HG03520 (cell line): ENCODE measurements around the gene STXBP6.
"Not testable (repeated sequence)": the region's sequence is repeated elsewhere in the genome, so short reads cannot be mapped to it uniquely, and the experiment has no call there.

ENCODE experiments used
- ATAC-seq: cut with Tn5 transposase; IDR thresholded peaks from one replicate; pipeline ENCODE4 v1.9.1; 2021; ENCODE audit warnings: mild to moderate bottlenecking, moderate library complexity; ENCODE audit not compliant: unreplicated experiment

The STXBP6 gene

DNA sequence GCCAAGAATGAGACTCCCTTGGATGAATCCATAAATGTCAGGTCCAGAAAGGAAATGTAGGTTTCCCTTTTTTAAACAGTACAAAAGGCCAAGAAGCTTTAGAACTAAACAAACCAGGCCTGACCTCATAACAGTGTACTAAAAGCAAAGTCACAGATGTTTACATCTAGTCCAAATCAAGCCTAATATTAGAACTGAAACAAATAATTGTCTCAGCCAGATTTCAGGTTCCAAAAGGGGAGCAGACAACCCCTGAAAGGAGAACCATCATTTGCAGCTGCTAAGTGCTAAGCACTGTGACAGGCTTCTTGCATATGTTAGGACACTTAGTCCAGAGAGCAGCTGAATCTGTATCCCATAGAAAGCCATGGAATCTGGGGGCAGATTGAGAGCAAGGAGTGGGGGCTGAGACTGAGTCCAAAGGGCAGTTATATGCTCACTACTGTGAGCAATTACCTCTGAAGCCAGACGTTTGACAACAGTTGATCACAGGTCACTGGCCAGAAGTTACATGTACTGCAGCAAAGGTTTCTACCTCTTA is 90.1 kb downstream of the STXBP6 start:
- peak; percentile 63 for ATAC-seq

DNA sequence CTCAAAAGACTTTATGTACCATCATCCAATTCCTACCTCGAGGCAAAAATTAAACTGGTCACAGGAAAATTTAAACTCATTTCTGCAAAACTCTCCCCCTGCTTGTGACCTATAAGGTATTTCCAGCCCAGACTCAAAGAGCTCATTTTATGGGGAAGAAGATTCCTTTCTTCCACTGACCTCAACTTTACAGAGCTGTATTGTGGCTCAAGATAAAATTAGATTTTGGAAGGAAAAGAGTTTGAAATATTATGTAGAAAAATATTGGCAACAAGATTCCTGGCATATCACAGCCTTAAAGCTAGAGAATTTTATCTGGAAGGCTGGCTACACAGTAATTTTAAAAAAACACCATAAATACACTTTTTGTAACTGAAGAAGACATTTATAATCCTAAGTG is 91.7 kb downstream of the STXBP6 start:
- ATAC-seq = no peak

DNA sequence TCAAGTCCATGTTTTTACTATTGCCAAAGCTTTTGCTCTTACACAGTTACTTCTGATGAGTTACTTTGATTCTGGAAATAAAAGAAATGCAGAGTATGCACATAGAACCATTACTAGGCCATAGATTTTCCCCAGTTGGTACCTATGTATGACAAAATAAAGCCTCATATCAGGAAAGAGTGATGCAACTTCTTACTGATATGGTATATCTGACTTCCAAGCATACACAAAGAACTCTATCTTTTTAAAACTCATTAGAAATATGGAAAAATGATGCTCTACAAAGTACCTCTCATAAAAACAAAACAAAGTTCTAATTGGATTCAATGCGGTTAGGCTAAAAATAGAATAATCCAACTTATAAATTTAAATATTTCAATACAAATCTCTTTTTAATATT is 92.1 kb downstream of the STXBP6 start:
- no peak for ATAC-seq

DNA sequence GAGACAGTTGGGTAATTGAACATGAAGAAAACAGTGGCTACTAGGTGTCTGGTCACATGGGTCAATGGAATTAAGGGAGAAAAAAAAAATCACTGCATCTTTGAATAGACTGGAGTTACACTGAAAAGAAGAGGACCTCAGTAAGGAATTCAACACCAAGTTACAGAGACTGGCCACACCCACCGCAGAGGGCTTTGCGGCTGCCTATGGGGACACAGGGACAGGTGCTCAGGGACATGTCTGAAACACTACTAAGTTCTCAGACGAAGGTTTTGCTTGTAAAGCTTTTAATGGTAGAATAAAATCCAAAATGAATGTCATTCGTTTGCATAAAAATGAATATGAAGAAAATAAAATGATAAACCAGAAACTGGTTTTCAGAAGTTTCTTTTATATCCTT is 93.8 kb downstream of the STXBP6 start:
- no peak for ATAC-seq

DNA sequence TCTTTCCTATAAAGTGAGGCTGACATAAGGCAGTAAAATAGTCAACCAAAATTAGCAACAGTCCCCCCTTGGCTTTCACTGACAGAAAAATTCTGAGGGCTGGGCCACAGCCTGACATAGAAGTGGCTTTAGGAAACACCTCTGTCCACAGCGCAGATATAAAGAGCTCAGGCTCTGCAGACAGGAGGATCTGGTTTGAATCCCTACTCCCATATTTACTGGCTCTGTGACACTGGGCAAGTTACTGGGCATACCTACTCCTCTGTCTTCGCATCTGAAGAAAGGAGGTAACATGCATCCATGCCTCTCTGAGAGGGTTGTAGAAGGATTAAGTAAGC is 95.3 kb downstream of the STXBP6 start:
- ATAC-seq = no peak

DNA sequence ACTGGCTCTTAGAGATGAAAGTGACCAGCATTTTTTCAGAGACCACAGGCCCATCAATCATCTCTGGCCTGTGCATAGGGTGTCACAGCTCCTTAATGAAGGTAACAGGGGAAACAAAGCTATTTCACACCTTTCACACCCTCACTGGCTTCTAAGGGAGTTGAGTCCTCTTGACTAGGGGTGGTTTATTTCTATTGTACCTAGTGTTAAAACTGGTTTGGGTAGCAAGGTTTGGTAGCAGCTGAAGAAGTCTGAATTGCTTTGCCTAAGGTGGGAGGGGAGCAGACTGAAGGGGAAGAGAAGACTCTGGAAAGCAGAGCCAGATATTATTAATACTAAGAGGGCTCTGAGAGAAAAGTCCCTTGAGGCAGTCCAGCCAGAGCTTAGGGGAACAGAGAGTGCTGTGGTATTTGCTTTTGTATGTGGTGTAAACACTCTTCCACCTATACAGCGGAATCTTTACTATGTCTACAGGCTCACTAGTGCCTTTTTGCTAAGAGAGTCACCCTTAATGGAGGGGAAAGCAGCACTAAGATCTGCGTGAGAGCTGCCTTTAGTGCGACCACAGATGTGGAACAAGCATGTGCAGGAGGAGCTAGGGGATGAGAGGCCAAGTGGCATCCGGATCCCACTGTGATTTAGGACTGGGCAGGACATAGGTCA is 95.8 kb downstream of the STXBP6 start:
- ATAC-seq = peak; percentile 76

DNA sequence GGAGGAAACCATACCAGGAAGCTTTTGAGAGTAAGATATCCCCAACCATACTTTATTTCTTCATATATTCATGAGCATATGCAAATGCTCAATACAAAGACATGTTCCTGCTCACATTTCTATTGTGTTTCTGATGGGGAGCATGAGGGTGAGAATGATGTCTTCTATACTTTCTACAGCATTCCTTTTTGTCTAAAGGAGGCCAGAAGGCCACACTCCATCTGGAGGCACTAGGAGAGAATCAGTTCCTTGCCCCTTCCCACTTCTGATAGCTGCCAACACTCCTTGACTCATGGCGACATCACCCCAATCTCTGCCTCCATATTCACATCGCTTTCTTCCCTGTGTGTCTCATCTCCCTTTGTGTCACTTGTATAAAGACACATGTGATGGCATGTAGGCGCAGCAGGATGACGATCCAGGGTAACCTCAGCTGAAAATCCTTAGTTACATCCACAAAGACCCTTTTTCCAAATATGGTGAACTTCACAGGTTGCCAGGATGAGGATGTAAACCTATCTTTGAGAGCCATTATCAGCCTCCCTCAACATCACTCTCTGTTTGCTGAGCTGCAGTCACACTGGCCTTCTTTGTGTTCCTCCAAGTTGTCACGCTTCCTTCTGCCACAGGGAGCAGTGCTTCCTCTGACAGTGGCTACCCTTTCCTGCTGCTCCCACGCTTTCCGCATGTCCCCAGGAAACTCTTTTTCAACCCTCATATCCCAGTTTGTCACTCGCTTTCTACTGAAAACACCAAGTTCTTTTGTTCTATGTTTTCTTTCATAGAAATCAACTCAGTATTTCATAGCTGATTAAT is 96.9 kb downstream of the STXBP6 start:
- no peak for ATAC-seq

DNA sequence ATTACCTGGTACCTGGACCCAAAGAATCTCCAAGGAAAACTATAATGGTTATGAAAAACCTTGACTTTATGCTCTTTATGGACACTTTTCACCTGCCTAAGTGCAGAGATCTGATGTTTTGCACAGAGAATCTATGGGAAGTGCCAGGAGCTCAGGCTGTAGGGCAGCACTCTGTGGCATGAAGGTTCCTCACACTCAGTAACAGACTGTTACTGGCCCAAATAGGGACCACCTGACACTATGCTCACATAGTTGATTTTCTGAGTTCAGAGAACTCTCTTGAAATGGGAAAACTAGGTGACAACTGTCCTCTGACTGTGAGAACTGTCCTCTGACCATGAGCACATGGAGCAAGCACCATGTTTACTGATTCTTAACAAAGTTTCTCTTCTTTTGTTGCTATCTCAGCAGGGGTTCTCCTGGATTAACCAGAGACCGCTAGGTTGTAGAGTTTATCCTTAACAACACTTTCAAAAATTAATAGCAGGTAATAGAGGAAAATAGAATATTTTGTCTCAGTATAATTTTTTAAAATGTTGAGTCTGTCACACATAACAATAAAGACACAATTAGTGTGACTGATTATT is 101.6 kb downstream of the STXBP6 start:
- ATAC-seq = no peak

DNA sequence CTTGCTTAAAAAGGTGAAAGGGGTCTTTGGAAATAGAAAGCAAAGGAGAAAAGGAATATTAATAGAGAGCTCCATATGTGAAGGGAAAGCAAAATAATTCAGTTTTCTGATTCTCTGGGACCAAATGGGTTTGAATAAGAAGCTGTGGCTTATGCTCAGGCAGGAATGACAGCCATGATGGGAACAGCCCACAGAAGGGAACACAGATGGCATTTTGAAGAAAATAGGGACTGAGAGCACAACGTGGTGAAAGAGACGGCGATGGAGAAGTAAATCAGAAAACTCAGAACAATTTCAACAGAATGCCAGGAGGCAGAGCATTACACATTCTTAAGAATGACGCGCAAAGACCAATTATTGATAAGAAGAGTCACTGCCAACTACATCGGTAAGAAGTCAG is 102.8 kb downstream of the STXBP6 start:
- ATAC-seq = no peak

DNA sequence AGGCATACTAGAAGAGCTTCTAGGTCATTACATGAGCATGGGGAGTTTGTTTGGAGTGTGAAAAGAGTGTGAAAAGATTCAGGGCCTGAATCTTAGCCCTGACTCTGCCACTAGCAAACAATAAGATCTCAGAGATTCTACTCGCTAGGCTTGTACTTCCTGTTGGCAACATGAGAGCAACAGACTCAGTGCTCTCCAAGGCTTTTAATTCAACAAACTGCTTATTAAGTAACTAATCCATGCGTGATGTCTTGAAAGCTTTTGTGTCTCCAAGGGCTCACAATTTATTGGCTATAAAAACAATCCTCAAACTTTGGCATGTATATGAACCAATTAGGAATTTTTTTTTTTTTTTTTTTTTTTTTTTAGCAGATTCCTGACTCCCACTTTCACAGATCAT is 105.1 kb downstream of the STXBP6 start:
- no peak for ATAC-seq

DNA sequence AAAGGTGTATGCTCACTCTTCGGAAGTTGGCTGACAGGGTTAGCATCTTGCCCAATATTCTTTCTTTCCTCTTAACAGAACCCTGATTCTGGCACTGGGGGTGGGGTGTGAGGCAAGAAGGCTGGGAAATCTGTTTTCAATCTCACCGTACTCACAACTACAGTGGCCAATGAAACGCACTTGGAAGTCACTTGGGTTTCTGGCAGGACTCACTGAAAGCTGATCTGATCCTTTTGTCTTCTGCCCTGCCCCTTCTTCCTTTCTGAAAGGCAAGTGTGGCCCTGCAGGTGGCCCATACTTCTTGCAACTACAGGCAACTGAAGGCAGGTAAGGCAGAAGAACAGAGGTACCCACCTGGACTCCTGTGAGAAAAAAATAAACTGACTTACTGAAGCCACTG is 106.9 kb downstream of the STXBP6 start:
- no peak for ATAC-seq

DNA sequence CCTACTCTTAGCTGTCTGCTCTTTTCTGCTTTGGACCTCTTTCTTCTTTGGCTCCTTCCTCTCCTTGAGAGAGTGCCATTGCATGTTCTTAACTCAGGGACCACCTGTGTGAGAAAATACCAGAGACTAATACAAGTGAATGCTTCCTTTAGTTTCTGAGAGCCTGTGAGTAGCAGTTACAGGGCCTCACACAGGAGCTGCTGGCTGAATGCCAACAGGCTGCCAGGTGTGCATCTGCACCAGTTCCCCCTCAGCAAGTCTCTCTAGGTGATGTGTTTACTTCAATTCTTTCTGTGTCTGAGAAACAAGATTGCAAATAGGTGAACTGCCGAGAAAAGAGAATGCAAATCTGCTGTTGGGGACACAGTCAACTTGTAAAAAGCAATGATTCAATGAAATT is 108.2 kb downstream of the STXBP6 start:
- no peak for ATAC-seq

DNA sequence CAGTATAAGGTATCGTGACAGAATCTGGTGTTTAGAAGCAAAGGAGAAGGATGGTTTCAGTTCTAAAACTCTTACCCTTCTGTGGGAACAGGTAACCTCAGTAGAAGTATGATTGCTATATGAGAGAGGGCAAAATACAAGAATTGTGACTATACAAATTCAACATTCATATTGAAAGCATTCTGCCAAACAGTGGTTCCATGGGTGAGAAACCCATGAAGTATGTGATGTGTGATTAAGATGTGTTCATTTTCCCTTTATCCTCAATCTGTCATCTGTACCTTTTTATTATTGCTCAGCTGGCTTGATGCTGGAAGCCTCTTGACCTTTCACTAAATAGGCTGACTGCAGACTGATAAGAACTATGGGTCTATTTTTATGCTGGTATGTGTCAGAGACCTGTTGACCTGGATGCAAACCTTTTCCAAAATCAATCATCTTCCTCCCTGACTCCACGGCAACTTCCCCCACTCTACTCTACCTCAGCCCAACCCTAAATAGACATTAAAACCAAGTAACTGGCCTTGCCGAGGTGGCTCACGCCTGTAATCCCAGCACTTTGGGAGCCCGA is 109.6 kb downstream of the STXBP6 start:
- no peak for ATAC-seq

DNA sequence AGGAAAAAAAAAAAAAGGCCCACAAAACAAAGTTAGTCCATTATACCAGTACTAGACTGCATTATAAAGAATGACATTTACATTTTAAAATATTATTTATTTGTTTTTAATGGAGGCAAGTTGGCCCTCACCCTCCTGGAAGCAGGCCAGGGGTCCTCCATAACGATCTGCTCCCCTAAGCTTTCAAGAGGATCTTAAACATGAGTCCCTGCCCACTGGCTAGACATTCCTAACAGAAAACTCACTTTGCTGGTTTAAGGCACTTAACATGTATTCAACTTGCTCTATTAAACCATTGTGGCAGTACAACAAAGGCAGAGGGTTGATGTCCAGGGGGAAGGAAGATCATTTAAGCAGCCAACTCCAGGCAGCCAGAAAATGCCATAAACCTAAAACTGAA is 111.4 kb downstream of the STXBP6 start:
- no peak for ATAC-seq

DNA sequence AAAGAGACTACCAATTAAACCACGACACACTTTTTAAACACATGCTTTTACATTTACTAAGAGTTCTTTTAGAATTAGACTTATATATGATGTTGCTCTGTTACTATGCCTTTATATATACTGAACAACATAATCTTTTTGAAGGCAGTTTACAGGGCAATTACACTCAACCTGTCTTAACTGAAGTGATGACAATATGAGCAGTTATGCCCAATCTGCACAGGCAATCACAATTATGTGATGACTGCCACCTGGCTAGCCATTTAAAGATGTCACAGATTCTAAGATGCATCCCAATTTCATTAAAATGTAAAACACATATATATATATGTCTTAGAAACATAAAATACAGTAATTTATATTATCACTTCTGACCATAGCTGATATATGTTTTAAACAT is 112.6 kb downstream of the STXBP6 start:
- no peak for ATAC-seq

DNA sequence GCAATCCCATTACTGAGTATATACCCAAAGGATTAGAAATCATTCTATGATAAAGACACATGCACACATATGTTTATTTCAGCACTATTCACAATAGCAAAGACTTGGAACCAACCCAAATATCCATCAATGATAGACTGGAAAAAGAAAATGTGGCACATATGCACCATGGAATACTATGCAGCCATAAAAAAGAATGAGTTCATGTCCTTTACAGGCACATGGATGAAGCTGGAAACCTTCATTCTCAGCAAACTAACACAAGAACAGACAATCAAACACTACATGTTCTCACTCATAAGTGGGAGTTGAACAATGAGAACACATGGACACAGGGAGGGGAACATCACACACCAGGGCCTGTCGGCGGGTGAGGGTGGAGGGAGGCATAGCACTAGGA is 113.2 kb downstream of the STXBP6 start:
- not testable (repeated sequence) for ATAC-seq

DNA sequence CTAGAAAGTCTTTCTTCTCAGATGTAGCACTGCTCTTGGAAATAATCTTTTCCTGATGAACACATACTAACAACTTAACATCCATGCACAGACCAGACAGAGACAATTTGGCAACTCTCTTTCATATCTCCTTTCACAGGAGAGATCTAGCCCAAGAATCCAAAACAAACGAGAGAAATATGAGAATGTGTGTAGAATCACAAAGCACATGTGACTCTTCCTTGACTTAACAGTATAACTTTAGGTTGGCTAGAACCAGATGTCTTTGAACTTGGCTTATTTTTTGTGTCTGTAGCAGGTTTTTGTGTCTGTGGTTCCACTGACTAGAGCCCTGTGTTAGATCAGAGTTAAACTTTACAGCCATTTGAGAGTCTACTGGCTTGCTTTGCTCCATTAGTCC is 114.2 kb downstream of the STXBP6 start:
- no peak for ATAC-seq

DNA sequence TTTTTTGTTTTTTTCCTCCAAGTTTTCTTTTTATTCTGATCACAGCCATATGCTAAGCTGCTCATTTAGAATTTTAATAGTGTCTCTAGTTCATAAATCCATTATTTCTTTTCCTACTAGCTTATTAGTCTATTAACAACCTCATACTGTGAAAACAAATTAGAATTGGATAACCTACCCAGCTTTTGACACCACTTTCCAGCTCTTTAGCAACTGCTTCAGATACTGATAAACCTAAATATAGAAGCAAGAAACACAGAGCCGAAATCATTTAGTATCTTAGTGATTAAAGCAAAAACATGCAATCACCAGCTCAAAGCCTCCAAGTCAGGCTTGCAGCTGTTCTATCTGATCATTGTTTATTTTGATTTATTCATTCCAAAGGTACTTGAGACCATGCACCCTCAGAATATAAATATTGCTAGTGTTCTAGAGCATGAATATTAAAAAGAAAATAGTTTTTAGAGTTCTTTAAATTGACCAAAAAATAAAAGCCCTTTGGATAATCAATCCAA is 121.5 kb downstream of the STXBP6 start:
- no peak for ATAC-seq

DNA sequence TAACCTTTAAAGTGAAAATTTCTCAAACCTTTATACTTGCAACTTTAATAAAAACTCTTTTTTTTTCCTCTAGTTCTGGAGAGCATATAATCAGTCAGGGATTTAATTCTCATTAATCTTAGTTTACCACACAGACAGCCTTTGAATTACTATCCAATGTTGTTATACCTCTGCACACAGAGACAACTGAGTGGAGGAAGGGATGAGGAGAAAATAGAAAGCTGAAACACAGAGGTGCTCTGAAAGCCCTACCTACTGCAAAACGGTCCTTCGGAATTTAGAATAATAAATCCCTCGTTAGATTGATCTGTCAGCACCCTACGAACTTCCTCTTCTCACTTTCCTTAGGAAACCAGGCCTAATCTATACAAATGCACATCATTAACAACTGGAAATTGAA is 122.1 kb downstream of the STXBP6 start:
- ATAC-seq = no peak

DNA sequence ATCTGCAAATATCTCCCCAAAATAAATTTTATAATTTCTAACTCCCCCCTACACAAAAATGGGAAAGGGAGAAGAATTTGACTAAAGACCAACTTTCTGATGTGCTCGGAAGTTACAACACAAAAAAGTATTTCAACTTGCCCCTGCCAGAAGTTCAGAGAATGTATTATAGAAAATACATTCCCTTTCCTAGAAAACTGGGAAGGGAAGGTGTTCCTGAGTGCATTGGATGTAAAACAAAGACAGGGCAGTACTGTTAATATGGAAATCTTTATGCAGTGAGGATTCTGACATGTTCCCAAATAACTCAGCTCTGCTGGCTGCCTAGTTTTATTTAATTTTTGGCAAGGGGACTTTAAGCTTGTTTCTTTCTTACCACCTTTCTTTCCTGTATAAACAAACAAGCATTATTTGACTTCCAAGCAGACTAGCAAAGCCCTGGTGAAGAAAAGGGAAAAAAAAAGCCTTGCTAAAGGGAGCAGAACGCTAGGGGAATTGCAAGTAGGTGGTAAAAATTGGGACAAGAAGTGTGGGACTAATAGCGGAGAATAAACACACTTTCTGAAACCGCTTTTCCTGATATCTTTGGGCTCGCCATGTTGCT is 124.1 kb downstream of the STXBP6 start:
- no peak for ATAC-seq

DNA sequence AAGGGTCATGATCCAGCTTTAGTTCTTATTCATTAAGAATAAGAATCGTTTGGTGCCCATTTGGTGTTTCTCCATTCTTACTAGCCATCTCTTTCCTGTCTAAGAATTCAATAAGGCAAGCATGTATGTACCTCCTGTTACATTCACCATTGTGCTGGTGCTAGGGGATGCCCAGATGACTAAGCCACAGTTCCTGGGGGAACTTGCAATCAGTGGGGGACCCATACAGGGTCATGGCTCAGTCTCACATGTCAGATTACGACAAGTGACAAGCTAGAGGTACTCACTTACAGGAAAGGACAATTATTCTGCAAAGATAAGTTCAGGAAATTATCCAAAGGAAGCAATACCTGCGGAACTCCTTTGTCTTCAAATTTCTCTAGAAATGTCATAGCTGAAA is 125.4 kb downstream of the STXBP6 start:
- no peak for ATAC-seq
